Spleen (tissue), 7 donors: ENCODE results near the gene DDX51.

ENCODE experiments used
- POLR2A ChIP-seq, 3 donors: fragments of 450-650 bp; IDR thresholded peaks; one replicate each; pipeline ENCODE4 v1.5.1; 2017; ENCODE audit warnings: antibody characterized with exemption in 3 of 3, mild to moderate bottlenecking in 1 of 3
- TF ChIP-seq, protein P1 (sequence below), 11 experiments: fragments of 200-600 bp in 7 of 11; fragments of 450-650 bp in 4 of 11; sonication (generic) in 4 of 11; IDR thresholded peaks in 8 of 11; conservative IDR thresholded peaks in 3 of 11; 1 replicate in 7 of 11; 2 replicates in 4 of 11; pipeline versions ENCODE4 v1.4.0 to v1.8.0; 2016 to 2021; ENCODE audit warnings: antibody characterized with exemption in 11 of 11, inconsistent platforms in 4 of 11, mild to moderate bottlenecking in 1 of 11
- donor health status: DM: no; HTN: no; CAD: no; lungs with moderate emphysema.
- donor health status: DM: no; HTN: no; CAD: no.
- donor health status: DM: no; HTN: no; CAD: no.

DNA sequence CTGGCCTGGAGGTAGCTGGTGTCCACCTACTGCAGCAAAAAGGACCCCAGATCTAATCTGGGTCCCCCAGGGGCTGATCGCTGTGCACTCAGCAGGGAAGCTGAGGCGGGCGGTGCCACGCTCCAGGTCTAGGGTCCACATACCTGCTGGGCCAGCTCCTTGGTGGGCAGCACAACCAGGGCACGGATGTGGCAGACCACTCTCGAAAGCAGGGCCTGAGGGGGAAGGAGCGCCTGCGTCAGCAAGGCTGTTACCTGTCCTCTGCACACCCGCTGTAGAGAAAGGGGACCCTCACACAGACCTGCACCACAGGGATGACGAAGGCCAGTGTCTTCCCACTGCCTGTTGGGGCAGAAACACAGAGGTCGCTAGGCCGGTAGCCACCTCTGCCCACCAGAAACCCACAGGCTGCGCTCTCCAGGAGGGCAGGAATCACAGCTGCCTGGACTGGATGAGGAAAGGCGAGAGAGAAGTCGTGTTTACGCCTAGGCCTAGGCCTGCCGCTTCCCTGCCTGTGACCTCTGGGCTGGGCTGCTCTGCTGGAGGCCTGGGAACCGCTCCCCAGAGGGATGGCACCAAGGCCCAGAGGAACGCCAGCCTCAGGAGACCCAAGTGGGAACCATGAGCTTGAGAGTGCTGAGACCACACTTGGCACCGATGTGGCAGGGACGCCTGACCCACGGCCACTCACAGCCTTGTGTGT lies 2.0 kb downstream of the DDX51 start:
- TF ChIP-seq, protein P1, sequence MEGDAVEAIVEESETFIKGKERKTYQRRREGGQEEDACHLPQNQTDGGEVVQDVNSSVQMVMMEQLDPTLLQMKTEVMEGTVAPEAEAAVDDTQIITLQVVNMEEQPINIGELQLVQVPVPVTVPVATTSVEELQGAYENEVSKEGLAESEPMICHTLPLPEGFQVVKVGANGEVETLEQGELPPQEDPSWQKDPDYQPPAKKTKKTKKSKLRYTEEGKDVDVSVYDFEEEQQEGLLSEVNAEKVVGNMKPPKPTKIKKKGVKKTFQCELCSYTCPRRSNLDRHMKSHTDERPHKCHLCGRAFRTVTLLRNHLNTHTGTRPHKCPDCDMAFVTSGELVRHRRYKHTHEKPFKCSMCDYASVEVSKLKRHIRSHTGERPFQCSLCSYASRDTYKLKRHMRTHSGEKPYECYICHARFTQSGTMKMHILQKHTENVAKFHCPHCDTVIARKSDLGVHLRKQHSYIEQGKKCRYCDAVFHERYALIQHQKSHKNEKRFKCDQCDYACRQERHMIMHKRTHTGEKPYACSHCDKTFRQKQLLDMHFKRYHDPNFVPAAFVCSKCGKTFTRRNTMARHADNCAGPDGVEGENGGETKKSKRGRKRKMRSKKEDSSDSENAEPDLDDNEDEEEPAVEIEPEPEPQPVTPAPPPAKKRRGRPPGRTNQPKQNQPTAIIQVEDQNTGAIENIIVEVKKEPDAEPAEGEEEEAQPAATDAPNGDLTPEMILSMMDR (IDR thresholded peaks at IDR 0.05 in 8 of 11, conservative IDR thresholded peaks at IDR 0.05 in 3 of 11) = no peak
- TF ChIP-seq POLR2A (IDR thresholded peaks at IDR 0.05) = no peak
